G401 (cell line): ENCODE measurements around the gene FAR1. TPM values are rescaled to one million over a fixed set of nuclear protein-coding genes. Genes with fewer than 3 reads are reported as not detected.

Source experiments
- DNase-seq: peaks from one replicate; pipeline ENCODE4 v3.0.0-alpha.2; 2015; ENCODE audit warnings: low spot score
- in situ Hi-C: cut with HindIII; loops from 2 replicates; pipeline ENCODE4 v1.10.0; 2016; ENCODE audit warnings: low sequenced_read_pairs, mixed read lengths
- total RNA-seq: library from RNA; depleted of rRNA; stranded (reverse); fragments of >200 nt; shearing (Covaris generic); gene quantifications from 2 replicates; pipeline ENCODE4 v1.2.3, GENCODE V29; 2014

FAR1 gene
- total RNA-seq, 1 experiment from 2014 or later, result 52.7 TPM

DNA sequence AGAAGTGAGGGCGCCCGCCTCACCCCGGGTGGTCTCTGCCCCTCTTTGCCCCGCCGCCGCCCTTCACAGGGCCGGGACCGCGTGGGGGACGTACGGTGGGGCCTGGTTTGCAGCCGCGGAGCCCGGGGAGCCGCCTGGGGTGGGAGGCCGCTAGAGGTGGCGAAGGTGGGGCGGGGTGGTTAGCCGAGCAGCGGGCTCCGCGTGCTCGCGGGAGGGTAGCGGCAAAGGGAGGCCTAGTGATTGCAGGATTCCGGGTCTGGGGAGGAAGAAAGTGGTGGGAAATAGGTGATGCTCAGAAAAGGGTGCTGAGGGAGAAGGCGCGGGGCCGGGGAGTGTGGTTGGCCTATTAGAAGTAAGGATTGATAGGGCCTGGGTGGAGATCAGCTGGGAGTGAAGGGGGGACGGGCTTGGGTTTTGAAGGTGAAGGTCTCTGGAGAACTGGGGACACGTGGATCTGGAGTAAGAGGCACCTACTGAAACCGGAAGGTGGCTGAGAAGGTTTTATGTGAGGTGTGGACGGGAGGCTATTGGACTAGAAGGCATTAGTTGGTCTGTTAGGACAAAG lies 571 bp downstream of the FAR1 start:
- in situ Hi-C loops, result no loop called here
- peak; percentile 46 for DNase-seq

DNA sequence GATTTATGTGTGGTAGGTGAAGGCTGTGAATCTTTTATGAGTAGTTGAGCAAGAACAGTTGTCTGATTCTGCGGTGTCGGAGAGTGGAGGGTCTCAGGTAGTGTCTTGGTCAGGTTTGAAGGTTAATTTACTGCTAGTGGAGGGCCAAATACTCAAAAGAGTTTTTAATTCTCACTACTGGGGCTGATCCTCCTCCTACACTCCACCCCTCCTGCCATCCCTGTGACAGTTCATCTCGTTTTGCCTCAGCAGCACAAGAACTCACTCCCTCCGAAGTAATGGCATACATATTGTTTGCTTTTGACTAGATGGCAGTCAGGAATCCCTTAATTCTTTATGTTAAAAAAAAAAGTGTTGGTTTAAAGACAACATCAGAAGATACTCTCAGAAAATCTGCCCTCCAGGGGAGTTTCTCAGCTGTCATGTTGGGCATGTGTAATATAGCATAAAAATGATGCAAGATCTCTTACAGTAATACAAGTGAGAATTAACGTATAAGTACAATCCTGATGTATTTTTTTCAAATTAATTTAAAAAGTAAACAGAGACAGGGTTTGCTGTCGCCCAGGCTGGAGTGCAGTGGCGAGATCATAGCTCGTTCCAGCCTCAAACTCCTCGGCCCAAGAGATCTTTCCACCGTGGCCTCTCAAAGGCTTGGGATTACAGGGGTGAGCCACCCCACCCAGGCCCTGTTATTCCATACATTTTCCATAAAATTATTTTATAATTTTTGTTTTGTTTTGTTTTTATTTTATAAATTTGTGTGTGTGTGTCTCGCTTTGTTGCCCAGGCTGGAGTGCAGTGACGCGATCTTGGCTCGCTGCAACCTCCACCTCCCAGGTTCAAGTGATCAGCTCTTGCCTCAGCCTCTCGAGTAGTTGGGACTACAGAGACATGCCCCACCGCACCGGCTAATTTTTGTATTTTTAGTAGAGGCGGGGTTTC lies 1.3 kb downstream of the FAR1 start:
- in situ Hi-C loops, result no loop called here
- DNase-seq, result no peak

DNA sequence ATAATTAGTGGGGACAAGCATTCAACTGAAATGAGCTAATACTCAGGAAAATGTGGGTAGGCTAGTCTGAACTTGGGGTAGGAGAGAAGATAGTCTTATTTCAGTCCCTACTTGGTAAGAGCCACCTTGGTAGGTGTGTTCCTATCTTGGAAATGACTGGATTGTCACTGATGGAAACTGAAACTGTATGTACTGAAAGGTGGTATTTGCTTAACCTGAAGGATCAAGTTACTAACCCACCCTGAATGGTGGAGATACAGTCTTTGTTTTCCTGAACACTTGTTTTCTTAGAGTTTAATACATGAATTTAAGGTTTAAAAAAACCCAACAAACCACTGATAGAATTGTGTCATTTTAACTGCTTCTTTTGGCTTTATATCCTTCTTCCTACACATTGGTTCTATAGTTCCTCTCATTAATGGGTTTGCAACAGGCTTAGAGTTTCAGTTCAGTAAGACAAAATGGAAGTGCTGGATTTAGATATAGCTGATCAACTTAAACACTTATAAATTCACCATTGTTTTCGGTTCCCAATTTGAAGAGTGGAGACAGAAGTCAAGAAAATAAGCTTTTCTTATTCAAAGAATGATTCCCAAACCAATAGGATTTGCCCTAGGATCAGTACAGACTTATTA lies 4.2 kb downstream of the FAR1 start:
- no peak for DNase-seq

DNA sequence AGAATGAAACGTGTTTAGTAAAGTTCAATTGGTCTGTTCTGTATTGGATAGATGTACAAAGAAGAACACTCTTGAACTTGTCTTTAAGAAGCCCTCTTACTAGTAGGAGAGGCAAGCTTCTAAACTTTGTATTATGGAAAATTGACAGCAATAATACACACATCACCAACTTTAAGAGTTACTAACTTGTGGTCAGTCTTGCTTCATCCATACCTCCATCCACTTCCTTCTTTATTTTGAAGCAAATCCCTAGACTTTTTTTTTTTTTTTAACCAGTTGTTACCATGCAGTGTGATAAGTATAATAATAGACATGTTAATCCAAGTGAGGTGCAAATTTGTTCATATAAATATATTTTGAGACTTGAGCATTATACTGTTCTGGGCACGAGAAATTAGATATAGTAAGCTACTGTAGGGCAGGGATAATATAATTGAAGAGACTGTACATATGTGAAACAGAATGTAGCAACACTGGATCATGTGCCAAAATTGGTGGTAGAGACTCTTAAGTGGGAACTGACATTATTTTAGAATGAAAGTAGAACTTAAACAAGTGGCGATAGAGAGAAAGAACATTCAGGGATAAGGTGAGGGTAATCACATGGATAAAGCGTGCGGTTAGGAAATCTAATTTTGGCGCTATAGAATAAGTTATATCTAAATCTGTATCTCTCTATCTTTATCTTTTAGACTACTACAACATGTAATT lies 6.5 kb downstream of the FAR1 start:
- in situ Hi-C loops, result no loop called here
- no peak for DNase-seq

More for the DNA sequence above, 4.2 kb downstream of the FAR1 start:
- in situ Hi-C loops, result no loop called here

DNA sequence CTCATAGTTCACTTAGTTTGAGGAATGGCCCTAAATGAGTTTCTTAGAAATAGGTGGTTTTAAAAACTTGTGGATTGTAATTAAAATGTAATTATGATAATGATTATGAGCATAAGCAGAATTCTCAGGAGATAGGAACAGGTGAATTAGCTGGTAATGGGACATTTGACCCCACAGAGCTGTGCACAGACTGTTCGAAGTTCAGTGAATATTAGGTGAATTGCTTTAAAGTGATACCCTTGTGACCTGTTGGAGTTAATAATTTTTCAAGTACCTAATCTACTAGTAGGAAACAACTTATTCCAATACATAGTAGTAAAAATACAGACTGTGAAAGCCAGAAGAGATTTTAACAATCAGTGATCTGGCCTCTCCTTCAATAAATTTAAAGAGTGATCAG lies 8.1 kb downstream of the FAR1 start:
- DNase-seq, result no peak
- in situ Hi-C loops, result no loop called here

DNA sequence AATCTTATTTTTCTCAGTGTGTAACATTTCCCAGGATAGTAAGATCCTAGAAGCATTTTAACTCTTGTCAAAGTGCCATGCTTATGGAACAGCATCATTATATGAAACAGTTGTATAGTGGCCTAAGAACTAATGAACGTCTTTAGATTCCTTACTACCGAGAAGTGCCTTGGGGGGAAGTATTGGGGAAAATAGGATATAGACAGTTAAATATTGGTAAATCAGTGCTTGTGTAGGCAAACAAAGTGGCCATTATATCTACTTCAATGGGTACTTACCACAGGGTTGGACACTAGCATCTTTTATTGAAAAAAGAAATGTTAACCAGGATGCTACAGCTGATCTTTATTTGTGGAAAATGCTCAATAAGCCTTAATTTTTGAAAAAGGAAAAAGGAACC lies 11.3 kb downstream of the FAR1 start:
- in situ Hi-C loops, result no loop called here

DNA sequence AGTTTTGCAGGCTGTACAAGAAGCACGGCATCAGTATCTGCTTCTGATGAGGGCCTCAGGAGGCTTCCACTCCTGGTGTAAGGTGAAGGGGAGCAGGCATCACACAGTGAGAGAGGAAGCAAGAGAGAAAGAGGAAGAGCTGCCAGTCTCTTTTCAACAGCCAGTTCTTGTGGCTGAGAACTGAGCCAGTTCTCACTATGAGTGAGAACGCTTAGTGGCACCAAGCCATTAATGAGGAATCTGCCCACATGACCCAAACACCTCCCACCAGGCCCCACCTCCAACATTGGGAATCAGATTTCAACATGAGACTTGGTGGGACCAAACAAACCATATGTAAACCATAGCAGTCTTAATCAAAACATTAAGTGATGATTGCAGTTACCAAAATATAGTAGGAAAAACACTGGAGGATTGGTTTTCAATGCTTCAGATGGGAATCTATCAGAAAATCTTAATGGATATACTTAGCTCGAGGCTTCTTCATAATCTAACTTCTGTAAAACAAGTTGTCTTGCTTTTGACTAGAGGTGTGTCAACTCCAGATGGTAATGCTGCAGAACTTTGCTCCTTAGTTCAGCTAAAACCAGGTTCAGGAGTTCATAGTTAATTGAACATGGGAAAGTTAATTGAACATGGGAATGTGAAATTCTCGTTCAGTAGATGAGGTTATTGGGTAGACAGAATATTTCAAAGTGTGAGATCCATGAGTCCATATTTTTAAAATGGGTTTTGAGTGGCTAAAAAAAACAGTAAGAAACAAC lies 12.2 kb downstream of the FAR1 start:
- DNase-seq, result no peak
- in situ Hi-C loops, result no loop called here

More for the DNA sequence above, 11.3 kb downstream of the FAR1 start:
- DNase-seq, result no peak

DNA sequence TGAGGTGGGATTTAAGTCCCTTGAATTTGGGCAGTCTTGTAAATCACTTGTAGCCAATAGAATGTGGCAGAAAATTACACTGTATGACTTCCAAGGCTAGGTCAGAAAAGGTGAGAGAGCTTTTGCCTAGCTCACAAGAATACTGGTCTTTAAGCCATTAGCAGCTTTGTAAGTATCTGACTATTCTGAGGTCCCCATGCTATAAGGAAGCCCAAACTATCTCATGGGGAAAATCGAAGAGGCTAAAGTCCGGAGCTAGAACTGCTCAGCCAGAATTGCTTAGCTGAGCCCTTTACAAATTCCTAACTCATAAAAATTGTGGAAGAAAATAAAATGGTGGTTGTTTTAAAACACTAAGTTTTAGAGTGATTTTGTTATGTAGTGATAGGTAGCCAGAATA lies 13.0 kb downstream of the FAR1 start:
- in situ Hi-C loops, result no loop called here
- DNase-seq, result no peak

DNA sequence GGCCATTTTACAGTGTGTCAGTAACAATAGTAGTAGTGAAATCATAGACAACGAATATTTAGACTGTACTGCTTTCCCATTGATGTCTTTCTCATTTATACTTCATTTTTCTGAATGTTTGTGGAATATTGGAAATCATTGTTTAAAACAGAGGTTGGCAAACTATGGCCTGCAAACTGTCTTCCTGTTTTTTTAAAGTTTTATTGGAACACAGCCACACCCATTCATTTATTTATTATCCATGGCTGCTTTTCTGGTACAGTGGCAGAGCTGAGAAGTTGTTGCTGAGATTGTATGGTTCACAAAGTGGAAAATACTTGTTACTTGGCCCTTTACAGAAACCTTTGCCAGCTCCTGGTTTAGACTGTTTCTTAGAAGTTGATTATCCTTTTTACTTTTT lies 13.7 kb downstream of the FAR1 start:
- no peak for DNase-seq
- in situ Hi-C loops, result no loop called here

DNA sequence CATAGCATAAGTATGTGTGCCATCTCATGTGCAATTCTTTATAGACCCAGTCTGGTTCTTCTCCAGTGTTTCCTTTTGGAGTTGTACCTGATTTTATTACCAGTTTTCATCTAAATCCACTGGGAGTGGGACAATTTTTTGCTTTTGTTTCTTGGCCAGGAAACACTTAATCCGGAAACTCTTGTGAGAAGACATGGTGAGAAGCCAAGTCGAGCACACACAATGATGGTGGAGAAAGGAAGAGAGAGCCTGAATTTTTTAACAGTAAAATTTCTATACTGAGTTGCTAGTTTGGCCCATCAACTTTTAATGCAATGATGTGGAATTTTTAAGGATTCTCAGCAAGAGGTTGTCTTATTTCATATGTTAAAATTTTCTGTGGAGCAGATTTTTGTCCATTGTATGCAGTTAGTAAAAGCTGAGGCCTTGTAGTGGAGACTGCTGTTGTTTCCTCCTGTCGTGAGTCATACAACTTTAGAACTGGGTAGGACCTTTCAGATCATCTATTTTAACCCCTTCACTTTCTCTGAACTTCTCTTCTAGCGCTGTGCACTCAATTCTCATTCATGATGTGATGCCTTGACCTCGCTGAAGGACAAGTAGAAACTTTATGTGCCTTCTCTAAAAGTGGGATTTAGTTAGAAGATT lies 17.1 kb downstream of the FAR1 start:
- DNase-seq, result peak; percentile 29
- in situ Hi-C loops, result no loop called here

DNA sequence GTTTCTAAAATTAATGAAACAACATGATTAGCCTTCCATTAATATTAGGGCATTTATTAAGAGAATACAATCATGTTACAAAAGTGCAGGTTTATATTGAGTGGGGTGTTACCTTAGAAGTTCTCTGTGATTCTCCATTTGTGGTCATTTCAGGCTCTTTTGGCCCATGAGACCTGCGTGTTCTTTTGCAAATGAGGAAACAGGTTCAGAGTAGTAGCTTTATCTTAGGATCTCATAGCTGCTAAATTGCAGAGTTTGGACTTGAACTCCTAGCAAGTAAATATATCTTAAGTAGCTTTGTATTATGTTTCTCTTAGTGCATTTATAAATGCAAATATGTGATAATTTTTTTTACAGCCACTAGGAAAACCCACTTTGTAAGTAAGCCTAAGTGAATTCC lies 18.3 kb downstream of the FAR1 start:
- DNase-seq, result no peak
- in situ Hi-C loops, result no loop called here

DNA sequence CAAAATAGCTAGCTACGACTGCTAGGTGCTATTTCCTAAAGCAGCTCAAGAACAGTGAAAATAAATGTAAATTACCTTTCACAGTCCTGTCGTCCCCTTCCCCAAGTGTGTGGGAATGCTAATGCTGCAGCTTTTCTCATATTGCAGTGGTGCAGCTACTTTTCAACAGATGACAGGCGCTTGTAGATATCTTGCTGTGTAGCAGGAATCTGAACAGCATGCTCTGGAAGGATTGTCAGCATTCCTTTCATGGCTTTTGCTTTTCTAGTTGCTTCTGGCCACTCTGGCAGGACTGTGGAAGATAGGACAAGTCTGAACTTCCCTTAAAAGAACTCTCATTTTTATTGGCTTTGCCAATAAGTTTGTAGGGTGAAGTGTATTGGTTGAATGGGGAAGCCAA lies 18.8 kb downstream of the FAR1 start:
- no peak for DNase-seq
- in situ Hi-C loops, result no loop called here

DNA sequence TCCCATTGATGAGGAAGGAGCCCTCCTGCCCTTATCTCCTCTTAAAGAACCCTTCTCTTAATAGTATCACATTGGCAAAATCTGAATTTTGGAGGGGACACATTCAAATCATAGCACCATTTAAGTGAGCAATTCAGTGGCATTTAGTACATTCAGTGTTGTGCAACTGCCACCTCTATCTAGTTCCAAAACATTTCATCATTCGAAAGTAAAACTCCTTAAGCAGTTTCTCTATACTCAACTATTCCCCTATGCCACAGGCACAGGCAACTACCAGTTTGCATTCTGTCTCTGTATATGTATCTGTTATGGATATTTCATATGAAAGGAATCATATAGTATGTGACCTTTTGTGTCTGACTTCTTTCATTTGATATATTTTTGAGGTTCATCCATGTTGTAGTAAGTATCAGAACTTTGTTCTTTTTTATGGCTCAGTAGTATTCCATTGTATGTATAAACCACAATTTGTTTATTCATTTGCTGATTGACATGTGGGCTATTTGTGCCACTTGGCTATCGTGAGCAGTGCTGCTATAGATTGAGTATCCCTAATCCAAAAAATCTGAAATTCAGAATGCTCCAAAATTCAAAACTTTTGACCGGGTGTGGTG lies 22.9 kb downstream of the FAR1 start:
- DNase-seq, result no peak
- in situ Hi-C loops, result no loop called here

DNA sequence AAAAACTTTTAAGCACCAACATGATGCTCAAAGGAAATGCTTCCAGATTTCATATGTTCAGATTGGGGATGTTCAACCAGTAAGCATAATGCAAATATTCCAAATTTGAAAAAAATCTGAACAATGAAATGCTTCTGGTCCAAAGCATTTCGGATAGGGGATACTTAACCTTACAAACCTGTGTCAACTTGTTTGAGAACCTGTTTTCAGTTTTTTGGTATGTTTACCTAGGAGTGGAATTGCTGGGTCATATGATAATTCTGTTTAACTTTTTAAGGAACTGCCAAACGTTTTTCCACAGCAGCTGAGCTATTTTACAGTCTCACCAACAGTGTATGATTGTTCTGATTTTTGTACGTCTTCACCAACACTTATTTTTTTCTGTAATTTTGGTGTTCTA lies 23.7 kb downstream of the FAR1 start:
- DNase-seq, result no peak
- in situ Hi-C loops, result no loop called here

DNA sequence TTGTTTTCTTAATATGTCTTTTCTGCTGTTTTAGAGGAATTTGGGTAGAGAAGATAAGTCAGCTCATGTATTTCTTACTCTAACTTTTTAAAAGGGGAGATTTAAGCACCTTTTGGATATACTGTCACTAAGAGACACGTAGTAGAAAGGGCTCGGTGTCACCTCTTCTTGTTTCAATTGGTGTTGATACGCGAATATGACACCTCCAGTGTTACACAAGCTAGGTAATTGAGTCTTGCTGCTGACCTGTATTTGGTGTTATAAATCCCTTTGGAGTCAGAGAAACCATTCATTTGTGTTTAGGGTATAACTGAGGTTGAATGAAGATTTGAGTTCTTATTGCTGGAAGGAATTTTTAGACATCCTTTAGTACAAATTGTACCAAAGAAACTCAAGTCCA lies 25.6 kb downstream of the FAR1 start:
- in situ Hi-C loops, result no loop called here
- DNase-seq, result no peak

DNA sequence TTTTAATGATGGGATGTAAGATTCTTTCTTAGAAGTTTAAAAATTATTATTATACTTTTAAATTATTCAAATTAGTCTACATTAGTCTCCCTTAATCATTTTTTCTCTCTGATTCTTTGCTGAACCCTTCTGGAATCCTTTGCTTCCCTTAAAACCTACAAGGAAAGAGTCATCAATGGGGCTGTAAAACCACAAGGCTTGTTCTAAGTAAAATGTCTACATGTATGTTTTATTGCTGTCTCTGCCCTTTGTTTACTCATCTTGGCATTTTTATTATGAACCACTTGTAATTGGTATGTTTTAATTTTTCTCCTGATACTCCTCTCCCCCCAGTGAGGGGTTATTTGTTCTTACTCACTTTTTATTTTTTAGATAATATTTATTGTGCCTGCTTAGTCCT lies 27.4 kb downstream of the FAR1 start:
- no peak for DNase-seq
- in situ Hi-C loops, result no loop called here

DNA sequence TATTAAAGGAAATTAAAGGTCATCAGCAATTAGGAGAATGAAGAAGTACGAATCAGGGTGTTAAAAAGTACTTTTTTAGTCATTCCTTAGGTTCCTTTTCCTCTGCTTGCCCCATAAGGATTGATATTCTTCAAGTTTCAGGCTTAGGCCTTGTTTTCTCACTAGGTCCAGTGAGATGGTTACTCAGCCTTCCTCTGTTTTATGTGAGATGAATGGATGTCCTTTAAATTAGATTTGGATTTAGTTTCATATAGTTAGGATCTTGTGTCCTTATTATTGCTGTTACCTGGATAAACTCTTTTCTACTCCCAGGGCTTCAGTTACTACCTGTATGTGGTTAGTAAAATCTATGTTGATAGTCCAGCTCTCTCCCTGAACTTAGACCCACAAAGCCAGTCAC lies 29.2 kb downstream of the FAR1 start:
- in situ Hi-C loops, result no loop called here
- no peak for DNase-seq

DNA sequence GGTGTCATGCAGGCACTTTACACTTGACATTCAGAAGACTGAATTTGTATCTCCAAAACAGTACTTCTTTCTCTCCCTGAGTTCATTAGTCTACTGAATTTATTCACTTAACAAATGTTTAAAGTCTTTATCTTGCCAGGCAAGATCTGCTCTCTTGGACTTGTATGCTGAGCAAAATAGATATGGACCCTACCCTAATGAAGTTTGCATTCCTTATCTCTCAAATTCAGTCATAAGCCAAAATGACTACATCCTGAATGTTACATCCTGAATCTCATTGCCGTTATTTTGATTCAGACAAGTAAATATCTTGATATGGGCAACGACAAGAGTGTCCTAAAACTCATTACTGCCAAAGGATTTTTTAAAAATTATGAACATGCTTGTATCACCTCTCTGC lies 29.7 kb downstream of the FAR1 start:
- in situ Hi-C loops, result no loop called here

More for the DNA sequence above, 29.7 kb downstream of the FAR1 start:
- no peak for DNase-seq
